GM19328 (cell line): ENCODE measurements around the gene CDYL2.
"Not testable (repeated sequence)": the region's sequence is repeated elsewhere in the genome, so short reads cannot be mapped to it uniquely, and the experiment has no call there.

Source experiments
- ATAC-seq: cut with Tn5 transposase; IDR thresholded peaks from one replicate; pipeline ENCODE4 v1.9.1; 2021; ENCODE audit warnings: mild to moderate bottlenecking, moderate library complexity; ENCODE audit not compliant: unreplicated experiment

CDYL2 gene

DNA sequence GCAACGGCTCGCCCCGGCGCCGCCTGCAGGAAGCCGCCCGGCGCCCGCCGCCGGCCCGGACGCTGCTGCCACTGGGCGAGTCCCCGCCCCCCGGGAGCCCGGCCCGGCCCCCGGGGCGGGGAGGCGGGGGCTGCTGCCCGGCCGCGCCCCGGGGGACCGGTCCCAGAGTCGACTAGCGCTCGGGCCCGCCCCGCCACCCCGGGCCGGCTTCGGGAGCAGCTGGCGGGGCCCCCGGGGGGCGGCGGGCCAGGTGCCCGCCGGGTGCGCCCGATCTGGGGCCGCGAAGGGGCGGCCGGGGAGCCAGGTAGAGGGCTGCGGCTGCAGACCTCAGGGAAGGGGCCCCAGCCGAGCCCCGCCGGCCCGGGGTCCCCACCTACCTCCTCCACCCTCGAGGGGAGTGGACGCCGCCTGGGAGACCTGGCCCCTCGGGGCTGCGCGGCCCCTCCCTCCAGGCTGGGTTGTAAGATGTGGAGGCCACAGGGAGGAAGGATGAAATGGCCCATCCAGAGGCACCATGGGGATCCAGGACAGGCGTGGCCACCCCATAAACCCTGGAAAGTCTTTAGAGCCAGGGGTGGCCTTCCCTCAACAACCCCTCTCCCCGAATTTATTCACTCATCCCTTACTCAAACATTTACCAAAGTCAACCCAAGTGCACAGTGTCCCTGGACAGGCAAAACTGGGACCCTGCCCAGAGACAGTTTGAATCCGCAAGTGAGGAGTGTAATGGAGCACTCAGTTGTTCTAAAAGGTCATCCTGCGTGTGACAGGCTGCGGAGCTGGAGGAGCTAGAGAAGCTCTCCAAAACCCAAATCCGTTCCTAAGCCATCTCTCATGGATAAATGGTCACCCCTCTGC lies at the start of gene CDYL2:
TSS of gene CDYL2 (minus strand) at position 73 of the 858 bp plus-strand sequence. CDS start 425 bp downstream, outside the sequence.
- peak; percentile 79 for ATAC-seq

GRCh38 chr16:80852261-80852872 lies 48.0 kb upstream of the CDYL2 start:
- ATAC-seq: no peak

DNA sequence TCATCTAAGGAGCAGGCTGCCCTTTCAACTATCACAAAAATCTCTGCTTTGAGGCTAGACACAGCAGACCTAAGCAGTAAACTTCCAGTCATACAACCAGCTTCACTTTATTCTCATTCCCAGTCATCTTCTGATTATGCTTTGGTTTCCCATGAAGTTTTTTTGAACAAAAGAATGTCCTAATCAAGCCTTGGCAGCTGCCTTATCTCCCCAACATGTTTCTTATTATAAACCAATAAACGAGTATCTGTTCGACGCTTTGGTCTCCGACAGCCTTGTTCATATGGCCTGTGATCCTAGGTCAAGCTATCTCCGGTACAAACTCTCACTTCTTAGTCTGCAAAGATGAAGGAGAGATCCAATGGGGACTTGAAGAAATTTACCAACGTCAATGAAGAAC lies 47.4 kb upstream of the CDYL2 start:
- ATAC-seq: no peak

- no peak for ATAC-seq
Measured at GRCh38 chr16:80850757-80851156, 46.4 kb upstream of the CDYL2 start.

GRCh38 chr16:80848862-80849261 lies 44.5 kb upstream of the CDYL2 start:
- ATAC-seq: no peak

- ATAC-seq: no peak
Measured at GRCh38 chr16:80846680-80847079, 42.3 kb upstream of the CDYL2 start.

- ATAC-seq: no peak
Measured at GRCh38 chr16:80846275-80846674, 41.9 kb upstream of the CDYL2 start.

DNA sequence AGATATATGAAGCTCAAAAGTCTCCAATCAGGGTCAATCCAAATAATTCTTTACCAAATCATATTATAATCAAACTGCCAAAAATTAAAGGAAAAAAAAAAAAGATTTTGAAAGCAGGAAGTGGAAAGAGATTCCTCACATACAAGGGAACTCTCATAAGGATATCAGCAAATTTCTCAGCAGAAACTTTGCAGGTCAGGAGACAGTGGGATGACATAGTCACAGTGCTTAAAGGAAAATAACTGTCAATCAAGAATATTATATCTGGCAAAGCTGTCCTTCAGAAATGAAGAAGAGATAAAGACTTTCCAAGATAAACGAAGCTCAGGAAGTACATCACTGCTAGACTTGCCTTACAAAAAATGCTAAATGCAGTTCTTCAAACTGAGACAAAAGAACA lies 40.0 kb upstream of the CDYL2 start:
- no peak for ATAC-seq

GRCh38 chr16:80841231-80841630 lies 36.8 kb upstream of the CDYL2 start:
- ATAC-seq: no peak

- ATAC-seq: no peak
Measured at GRCh38 chr16:80837533-80838147, 33.2 kb upstream of the CDYL2 start.

GRCh38 chr16:80836846-80837245 lies 32.4 kb upstream of the CDYL2 start:
- ATAC-seq: no peak

- ATAC-seq: no peak
Measured at GRCh38 chr16:80836202-80836601, 31.8 kb upstream of the CDYL2 start.

GRCh38 chr16:80831039-80831438 lies 26.6 kb upstream of the CDYL2 start:
- no peak for ATAC-seq

DNA sequence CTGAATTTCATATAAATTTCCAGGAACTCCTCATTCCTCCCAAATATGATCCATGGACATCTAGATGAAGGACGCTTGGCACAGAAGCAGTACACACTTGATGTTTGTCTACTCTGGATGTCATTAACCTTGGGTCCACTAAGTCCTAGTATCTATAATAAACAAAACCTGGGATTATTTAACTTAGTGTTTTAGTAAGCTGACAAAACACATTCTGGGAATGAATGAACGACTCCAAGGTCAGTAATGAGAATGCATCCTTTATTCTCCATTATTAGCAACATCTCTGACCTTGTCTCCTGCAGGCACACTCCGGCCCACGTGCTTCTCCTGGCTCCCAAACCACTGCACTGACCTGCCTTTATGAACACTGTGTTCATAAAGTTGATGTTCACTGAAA lies 24.1 kb upstream of the CDYL2 start:
- no peak for ATAC-seq

GRCh38 chr16:80827007-80827406 lies 22.6 kb upstream of the CDYL2 start:
- ATAC-seq: no peak

DNA sequence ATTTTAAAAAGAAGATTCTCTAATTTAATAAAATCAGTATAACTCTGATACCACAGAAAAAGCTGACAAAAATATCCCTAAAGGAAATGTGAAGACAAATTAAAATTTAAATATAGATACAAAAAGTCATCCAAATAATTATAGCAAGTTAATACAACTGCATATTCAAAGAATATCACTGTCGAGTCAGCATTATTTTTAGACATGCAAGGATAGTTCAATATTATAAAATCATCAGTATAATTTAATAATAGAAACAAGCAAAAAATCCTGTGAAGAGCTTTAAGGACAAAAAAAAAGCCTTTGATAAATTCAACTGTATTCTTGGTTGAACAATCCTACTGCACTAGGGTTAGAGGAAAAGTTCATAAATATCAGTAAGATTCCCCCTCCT lies 21.0 kb upstream of the CDYL2 start:
- no peak for ATAC-seq

DNA sequence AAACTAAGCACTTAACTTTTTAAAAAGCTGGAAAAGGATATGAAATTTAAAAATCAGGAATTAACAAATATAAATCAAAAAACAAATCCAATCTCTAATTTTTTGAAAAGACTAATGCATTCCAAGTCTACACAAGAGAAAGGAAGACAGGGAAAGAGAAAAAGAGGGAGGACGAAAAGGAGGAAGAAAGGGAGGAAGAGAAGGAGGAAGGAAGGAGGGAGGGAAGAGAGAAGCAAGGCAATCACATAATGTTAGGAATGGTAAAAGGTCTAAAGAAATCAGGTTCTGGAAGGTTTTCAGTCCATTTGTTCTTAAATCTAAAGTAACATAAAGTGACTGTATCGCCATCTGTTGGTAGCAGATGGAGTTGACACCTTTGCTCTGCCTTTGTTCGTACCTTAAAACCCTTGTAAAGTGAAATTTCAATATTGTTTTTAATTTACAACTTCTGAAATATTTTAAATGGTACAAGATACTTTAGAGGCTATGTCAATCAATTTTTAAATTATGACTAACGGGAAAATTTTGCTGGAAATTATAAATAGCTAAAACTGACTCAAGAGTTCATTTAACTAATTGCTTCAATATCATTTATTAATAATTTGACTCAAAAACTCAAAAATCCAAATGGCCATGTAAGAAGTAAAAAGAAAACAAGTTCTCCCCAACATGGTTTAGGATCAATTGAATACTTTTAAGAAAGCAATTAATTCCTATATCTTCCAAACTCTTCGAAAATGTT lies 20.4 kb upstream of the CDYL2 start:
- ATAC-seq: no peak

- ATAC-seq: no peak
Measured at GRCh38 chr16:80819988-80820387, 15.6 kb upstream of the CDYL2 start.

GRCh38 chr16:80816356-80816755 lies 12.0 kb upstream of the CDYL2 start:
- no peak for ATAC-seq

DNA sequence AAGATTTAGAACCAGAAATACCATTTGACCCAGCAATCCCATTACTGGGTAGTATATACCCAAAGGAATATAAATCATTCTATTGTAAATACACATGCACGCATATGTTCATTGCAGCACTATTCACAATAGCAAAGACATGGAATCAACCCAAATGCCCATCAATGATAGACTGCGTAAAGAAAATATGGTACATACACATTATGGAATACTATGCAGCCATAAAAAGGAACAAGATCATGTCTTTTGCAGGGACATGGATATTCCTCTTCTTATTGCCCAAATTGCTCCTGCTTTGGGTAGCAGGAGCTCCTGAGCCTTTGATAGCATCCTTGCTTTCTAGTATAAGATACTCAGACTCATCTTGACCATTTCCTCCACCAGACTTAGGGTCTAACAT lies 10.9 kb upstream of the CDYL2 start:
- not testable (repeated sequence) for ATAC-seq

- ATAC-seq: no peak
Measured at GRCh38 chr16:80812593-80812992, 8.2 kb upstream of the CDYL2 start.
